GM21360 (cell line): Measurements from ENCODE around the gene RSRC2.
A peak's percentile ranks its signal among the peaks of the same experiment; 100 is the strongest.
"Not testable (repeated sequence)": the region's sequence is repeated elsewhere in the genome, so short reads cannot be mapped to it uniquely, and the experiment has no call there.

Experiments
- ATAC-seq: cut with Tn5 transposase; IDR thresholded peaks from one replicate; pipeline ENCODE4 v1.9.1; 2021; ENCODE audit warnings: mild to moderate bottlenecking, moderate library complexity; ENCODE audit not compliant: unreplicated experiment

RSRC2 gene

DNA sequence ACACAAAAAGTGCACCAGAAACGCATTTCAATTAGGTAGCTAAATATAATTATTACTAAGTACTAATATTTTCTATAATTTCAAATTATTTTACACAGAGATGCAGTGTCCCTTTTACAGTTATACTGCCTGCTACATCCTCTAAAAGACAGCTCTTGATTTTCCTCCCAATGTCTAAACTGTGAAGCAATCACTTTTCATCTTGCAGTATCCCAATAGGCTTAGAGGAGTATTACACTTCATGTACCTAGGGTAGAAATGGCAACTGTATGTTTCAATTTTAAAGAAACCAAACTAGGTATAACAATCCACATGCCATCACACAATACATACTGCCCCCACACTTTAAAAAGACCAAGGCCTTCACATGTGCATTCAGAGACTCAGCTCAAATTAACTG, 7.3 kb downstream of the RSRC2 start:
- no peak for ATAC-seq

DNA sequence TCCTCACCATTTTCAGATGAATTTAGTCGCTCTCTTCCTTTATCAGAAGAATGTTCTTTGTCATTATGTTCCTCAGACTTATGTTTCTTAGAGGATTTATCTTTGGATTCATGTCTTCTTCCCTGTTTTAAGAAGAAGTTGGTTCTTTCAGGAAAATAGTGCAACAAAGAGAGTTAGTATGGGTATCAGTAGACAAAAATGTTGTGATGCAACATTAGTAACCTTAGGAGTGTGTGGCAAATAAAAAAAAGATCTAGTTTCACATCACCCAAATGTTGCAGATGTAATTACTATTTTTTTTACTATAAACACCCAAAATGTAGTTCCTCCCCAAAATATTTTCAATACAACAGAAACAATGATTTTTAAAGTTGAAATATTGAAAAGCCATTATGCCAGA, 7.8 kb downstream of the RSRC2 start:
- ATAC-seq = no peak

DNA sequence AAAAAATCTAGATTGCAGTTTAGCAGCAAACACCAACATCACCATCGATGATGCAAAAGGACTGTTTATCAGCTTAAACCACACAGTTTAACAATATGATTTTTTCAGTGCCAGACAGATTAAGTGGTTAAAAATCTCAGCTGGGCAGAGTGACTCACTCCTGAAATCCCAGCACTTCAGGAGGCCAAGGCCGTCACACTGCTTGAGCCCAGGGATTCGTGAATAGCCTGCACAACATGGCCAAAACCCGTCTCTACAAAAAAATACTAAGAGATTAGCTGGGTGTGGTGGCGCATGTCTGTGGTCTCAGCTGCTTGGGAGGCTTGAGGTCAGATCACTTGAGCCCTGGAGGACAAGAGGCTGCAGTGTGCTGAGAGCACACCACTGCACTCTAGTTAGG, 8.9 kb downstream of the RSRC2 start:
- no peak for ATAC-seq

GRCh38 chr12:122516544-122517361, 10.0 kb downstream of the RSRC2 start:
- no peak for ATAC-seq

GRCh38 chr12:122515275-122515674, 11.5 kb downstream of the RSRC2 start:
- no peak for ATAC-seq

GRCh38 chr12:122513660-122514059, 13.1 kb downstream of the RSRC2 start:
- ATAC-seq = no peak

DNA sequence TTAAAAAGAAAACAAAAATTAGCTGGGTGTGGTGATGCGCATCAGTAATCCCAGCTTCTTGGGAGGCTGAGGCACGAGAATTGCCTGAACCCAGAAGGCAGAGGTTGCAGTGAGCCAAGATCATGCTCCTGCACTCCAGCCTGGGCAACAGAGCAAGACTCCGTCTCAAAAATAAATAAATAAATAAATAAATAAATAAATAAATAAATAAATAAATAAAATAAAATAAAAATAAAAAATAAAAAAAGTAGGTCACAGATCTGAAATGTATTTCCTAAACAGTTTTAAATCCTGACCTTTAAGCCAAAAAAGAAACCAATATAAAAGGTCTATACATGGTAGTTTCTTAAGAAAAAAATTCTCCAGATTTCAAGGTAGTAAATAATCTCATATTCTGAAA, 13.7 kb downstream of the RSRC2 start:
- ATAC-seq = not testable (repeated sequence)

DNA sequence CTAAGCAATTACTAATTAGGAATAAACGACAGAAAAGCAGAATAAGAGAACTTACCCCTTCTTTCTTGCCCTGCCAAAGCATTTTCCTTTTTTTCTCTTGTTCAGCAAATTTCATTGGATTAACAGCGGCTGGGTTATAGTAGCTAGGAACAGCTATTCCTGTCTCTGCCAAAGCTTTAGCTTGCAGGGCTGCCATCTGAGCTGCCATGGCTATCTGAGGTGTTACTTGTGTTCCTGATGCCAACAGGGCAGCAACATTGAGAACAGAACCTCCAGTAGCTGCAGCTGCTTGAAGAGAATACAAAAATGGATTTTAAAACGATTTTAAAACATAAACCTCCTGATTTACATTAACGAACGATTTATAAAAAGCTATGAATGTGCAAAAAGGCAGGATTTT, 18.6 kb downstream of the RSRC2 start:
- ATAC-seq = no peak

DNA sequence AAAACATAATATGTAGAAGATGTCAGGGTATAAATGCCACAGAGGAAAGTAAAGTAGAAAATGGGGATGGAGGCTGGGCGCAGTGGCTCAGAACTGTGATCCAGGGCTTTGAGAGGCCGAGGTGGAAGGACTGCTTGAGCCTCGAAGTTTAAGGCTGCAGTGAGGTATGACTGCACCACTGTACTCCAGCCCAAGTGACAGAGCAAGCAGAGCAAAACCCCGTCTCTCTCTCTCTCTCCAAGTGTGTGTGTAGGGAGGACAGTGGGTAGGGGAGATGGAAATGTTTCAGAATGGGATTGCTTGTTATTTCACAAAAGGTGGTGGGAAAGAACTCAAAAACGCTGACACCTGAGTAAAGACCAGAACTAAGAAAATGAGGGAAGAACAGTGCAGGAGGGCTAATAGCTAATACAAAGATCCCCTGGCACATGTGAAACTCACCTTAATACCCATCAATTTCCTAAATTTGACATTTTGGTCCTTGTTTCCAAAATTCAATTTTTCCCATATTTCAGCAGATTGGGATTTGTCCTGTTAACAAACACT, 20.3 kb downstream of the RSRC2 start:
- no peak for ATAC-seq

- no peak for ATAC-seq
Observed at GRCh38 chr12:122505419-122506051, 21.2 kb downstream of the RSRC2 start.

GRCh38 chr12:122503783-122504590, 22.7 kb downstream of the RSRC2 start:
- no peak for ATAC-seq

- no peak for ATAC-seq
Observed at GRCh38 chr12:122503147-122503751, 23.5 kb downstream of the RSRC2 start.

GRCh38 chr12:122501489-122501989, 25.2 kb downstream of the RSRC2 start:
- no peak for ATAC-seq

GRCh38 chr12:122500685-122501488, 25.8 kb downstream of the RSRC2 start, which contains the start of gene ZCCHC8:
ZCCHC8 (minus strand) TSS chr12:122500932; CDS start chr12:122500840, 92 bp downstream.
- peak; percentile 80 for ATAC-seq

DNA sequence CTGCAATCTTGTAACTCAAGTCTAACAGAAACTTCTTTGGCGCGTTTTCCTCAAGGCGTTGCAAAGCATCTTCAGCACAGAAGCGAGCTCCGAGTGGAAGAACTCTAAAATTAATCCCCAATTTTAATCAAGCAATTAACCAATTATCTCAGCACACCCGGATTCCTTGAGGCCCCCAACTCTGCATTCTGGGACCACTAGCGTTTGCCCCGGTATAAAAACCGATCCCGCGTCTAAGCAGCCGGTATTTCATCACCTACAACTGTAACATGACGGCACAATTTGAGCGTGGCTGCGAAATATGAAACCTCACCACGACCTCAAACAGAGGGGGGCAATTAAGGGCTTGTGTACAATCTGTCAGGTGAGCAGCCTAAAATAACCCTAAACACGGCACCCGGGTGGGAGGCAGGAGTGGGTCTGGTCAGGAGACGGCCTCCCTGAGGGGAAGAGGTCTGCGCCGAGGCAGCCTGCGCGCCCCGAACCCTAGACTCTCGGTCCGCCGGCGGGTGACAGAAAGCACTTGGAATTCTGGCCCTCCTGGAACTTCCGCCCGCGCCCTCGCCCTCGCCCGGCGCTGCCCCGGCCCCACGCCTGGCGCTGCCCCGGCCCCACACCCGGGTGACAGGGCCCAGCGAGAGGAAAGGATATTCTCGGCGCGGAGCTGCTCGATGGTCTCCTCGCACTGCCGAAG, 26.6 kb downstream of the RSRC2 start:
- peak; percentile 23 for ATAC-seq

DNA sequence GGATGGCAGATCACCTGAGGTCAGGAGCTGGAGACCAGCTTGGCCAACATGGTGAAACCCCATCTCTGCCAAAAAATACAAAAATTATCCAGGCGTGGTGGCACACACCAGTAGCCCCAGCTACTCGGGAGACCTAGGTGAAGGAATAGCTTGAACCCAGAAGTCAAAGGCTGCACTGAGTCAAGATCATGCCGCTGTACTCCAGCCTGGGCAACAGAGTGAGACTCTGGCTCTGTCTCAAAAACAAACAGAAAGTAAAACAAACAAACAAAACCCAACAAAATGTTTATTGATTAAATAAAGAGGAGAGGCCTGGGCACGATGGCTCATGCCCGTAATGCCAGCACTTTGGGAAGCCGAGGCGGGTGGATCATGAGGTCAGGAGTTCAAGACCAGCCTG, 31.5 kb downstream of the RSRC2 start:
- ATAC-seq = no peak

DNA sequence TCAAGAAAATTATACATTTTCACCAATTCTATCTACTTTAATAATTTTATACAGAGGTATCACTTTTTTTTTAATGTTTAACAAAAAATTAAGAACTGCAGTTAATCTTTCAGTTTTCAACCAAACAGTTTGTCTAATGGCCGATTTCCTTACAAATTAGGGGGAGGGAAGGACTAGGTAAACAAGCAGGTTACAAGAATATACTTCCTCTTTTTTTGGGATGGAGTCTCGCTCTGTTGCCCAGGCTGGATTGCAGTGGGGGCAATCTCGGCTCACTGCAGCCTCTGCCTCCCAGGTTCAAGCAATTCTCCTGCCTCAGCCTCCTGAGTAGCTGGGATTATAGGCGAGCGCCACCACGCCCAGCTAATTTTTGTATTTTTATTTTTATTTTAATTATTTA, 33.5 kb downstream of the RSRC2 start:
- not testable (repeated sequence) for ATAC-seq

- no peak for ATAC-seq
Observed at GRCh38 chr12:122491991-122492390, 34.7 kb downstream of the RSRC2 start.

DNA sequence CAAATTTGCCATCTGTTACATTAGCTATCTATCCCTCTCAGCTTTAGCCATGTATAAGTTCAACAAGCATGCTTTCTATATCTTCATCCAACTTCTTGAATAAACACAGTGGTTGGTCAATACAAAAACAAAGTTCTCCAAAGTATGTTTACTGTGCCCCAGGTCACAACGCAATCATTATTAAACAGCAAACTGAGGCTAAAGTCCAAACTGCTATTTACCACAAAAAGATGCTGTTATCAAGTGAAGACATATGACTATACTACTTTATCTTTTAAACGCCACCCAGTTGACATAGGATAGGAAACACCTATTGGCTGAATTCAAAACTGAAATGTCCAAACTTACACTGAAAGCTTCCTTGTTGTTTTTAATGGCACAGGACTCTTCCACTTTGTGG, 37.7 kb downstream of the RSRC2 start:
- no peak for ATAC-seq
